Stimulated activated CD8-positive, alpha-beta memory T cell treated with anti-CD3 and anti-CD28 coated beads, Interleukin-7, amount 100 ng/mL, for 1 hour (primary cell): ENCODE data around the gene COBLL1.
"Not testable (repeated sequence)": the region's sequence is repeated elsewhere in the genome, so short reads cannot be mapped to it uniquely, and the experiment has no call there.

Source experiments
- DNase-seq, 2 donors: peaks; one replicate each; pipeline ENCODE4 v3.0.0-alpha.2; 2020; ENCODE audit warnings: low read depth in 2 of 2

Gene COBLL1

GRCh38 chr2:164786787-164787186 is 54.8 kb downstream of the COBLL1 start:
- DNase-seq, result no peak

DNA sequence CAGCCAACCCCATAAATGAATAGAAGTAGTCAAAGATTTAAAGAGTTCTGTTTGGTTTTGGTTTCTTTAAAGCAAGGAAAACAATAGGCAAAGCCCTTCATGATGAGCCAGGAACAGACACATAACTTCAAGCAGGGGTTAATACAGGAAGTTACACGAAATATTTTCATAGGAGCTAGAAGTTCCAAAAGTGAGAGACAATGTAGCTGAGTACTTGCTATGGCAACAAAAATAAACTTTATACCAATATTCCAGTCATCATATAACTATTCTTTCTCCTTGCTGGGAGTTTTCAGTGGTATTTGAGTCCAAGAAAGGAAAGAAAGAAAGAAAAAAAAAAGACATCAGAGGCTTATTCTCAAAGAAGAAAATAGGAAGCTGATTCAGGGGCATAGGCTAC is 56.2 kb downstream of the COBLL1 start:
- DNase-seq, result no peak

GRCh38 chr2:164784376-164784775 is 57.2 kb downstream of the COBLL1 start:
- no peak for DNase-seq

- no peak for DNase-seq
These were observed 59.3 kb downstream of the COBLL1 start for GRCh38 chr2:164782323-164782722.

DNA sequence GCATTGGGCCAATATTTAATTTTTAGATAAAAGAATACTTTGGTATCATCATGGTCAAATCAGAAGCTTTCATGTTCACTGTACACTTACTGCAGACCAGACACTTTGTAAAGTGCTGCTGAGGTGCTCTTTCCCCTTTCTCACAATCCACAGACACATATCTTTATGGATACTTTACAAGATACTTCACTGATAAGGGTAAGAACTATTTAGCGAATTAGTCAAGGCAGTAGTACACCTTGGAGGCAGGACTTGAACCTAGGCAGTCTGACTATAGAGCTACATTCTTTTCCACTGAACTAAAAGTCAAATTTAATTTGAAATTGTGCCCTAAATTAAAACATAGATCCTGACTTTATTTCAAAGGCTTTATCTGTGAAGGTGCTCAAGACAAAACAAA is 60.2 kb downstream of the COBLL1 start:
- DNase-seq, result no peak

- DNase-seq, result no peak
These were observed 60.9 kb downstream of the COBLL1 start for GRCh38 chr2:164780611-164781178.

DNA sequence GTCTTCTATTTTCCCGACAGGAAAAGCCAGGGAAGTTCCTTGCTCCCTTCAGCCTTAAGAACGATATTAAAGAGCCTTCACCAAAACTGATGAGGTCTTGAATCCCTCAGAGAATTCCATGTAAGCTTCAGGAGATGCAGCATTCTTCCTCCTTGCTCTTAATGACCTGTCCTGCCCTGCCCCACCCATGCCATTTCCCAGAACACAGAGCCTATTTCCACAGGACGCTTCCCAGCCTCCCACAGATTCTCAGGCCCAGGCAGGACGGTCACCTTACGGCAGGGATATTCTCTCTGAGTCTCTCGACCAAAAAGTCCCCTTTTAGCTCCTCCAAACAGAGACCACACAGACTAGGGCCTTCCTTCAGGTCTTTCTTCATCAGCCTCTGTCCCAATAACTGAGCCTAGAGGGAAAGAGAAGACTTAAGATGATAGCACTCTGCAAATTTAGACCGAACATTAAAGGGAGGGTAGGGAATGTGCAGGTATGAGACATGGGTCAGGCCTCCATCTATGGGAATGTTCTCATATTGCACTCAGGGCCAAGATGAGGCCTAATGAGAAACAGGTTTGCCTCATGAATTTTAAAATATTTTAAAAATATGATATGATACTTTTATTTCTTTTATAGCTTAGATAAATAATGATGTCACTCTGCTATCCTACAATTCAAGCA is 62.1 kb downstream of the COBLL1 start:
- no peak for DNase-seq

GRCh38 chr2:164778723-164779122 is 62.9 kb downstream of the COBLL1 start:
- no peak for DNase-seq

- DNase-seq, result no peak
These were observed 63.7 kb downstream of the COBLL1 start for GRCh38 chr2:164777847-164778461.

GRCh38 chr2:164773635-164774034 is 68.0 kb downstream of the COBLL1 start:
- no peak for DNase-seq

DNA sequence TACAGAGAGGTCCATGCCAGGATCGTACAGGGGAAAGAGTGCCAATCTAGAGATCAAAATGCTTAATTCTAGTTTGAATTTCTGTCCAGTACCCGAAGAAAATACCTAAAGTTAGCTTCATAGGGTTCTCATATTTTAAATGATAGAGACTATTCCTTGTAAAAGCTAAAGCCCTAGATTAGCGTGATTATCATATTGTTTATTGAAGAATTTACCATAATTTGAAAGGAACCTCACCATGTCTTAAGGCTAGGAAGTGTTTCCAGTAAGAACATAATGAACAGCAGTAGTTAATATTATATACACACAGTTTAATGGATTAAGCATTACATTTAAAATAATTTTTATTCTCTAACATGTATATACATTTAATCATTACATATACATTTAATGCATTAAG is 68.5 kb downstream of the COBLL1 start:
- no peak for DNase-seq

GRCh38 chr2:164771897-164772296 is 69.7 kb downstream of the COBLL1 start:
- DNase-seq, result no peak

DNA sequence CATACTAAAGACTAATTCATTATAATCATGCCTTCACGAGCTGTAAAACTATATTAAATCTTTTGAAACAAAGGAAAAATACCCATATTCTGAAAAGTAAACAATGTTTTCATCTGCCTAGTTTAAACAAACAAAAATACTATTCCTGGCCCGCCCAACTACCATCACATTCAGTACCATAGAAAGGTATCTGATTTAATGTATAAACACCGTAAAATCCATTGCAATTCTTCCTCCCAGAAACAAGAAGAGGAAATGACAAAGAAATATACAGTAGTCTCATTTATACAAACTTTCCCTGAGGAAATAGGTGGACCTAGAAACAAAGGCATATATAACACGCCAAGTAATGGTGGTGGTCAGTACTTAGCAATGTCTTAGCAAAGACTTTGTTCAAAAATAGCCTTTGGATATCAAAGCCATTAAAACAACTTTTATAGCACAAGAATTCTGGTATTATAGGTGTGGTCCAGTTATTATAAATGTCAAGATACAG is 71.2 kb downstream of the COBLL1 start:
- no peak for DNase-seq

DNA sequence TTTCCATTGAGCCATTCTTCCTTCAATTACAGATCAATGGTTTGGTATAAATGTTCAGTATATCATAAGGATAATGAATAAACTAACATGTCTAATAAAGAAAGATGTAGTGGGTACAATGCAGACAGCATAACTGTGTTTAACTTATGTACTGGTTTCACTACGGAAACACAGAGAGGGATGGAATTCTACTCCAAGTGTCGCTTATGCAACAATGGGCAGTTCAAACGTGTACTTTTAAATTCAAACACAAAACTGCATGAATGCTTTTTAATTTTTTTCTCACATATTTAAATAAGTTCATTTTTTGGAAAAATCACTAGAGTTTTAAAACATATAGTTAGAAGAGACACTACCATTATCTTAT is 74.7 kb downstream of the COBLL1 start:
- no peak for DNase-seq

DNA sequence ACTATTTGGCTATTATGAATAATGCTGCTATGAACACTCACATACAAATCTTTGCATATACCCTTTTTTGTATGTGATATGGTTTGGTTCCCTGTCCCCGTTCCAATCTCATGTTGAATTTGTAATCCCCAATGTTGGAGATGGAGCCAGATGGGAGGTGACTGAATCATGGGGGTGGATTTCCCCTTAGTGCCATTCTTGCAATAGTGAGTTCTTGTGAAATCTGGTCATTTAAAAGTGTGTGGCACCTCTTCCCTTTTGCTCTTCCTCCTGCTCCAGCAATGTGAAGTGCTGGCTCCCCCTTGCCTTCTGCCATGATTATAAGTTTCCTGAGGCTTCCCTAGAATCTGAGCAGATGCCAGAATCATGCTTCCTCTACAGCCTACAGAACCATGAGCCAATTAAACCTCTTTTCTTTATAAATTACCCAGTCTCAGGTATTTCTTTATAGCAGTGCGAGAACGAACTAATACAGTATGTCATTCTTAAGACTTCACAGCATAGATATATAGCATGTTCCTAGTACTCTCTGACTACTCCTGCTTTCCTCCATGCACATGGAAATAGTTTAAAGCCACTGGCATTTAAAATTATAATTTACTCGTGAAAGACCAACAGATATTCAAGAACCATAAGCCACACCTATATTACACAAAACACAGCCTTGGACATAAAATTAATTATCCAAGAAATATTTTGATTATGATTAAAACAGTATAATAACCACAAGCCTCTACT is 75.2 kb downstream of the COBLL1 start:
- DNase-seq, result no peak

DNA sequence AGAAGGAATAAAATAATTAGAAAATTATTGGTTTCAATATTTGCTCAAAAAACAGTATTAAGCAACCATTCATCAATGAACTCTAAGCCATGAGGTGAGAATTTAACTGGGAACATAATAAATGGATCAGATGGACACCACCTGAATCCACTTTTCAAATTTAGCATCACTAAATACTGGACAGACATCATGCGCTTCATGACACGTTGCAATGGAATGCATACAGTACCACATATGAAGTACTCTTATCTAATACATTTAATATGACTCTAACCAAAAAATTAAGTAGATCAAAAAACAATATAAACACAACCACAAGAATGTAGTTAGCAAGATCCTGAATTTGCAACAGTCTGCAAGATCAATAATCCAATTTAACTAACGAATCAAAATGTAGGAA is 76.6 kb downstream of the COBLL1 start:
- DNase-seq, result no peak

GRCh38 chr2:164764474-164764873 is 77.1 kb downstream of the COBLL1 start:
- DNase-seq, result no peak

DNA sequence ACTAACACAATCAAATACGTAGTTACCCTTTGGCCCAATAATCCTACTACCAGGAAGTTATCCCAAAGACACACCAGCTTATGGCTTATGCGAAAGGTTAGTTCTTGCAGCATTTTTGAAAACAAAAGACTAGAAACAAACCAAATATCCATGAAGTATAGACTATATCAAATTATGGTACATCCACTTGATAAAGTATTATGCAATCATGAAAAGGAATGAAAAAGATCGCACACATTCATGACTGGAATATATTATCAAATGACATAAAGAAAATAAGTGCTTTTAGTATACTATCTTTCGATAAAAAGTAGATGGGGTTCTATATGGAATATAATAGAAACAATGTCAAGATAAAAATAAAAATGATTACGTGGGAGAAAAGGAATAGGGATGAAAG is 78.2 kb downstream of the COBLL1 start:
- DNase-seq, result no peak

- DNase-seq, result no peak
These were observed 79.7 kb downstream of the COBLL1 start for GRCh38 chr2:164761737-164762460.

DNA sequence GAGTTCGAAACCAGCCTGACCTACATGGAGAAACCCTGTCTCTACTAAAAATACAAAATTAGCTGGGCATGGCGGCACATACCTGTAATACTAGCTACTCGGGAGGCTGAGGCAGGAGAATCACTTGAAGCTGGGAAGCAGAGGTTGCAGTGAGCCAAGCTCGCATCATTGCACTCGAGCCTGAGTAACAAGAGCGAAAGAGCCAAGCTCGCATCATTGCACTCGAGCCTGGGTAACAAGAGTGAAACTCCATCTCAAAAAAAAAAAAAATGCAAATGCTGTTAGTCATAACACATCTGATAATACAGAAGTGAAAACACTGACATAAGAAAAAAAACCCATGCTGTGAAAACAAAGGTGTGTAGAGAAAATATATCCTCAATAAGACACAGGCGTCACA is 80.4 kb downstream of the COBLL1 start:
- not testable (repeated sequence) for DNase-seq

DNA sequence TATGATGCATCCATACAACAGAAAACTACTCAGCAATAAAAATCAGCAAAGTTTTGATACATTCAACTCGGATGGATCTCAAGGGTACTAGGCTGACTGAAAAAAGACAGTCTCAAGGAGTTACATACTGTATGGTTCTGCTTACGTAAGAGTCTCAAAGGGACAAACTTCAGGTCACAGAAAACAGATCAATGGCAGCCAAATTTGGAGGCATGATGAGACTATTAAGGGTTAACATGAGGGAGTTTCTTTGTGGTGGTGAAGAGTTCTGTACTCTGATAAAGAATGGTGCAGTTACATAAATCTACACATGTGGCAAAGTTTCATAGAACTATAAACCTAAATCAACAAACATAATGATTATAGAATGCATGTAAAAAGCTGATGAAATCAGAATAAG is 81.4 kb downstream of the COBLL1 start:
- no peak for DNase-seq
